SK-N-SH (cell line): ENCODE results near the gene IGFL4. TPM values are rescaled to one million over a fixed set of nuclear protein-coding genes. Genes with fewer than 3 reads are reported as not detected.

ENCODE experiments used
- CTCF ChIA-PET: fragments of 300-600, 350-600 bp; formaldehyde crosslinking; extraction: SDS; loops from one replicate; lab custom pipeline; 2021; lab: Yijun Ruan, JAX
- POLR2A ChIA-PET: fragments of 350-600 bp; sonication (Branson Sonifier 250); formaldehyde crosslinking; extraction: SDS; loops from one replicate; lab custom pipeline; 2020; ENCODE audit warnings: antibody characterized with exemption, inconsistent platforms; lab: Yijun Ruan, JAX
- DNase-seq: peaks from one replicate; pipeline ENCODE4 v3.0.0; 2012
- H2AFZ ChIP-seq: fragments of 200-600 bp; sonication (generic); 2 replicates; pipeline ENCODE4 v1.8.1; 2016; ENCODE audit warnings: antibody characterized with exemption, mild to moderate bottlenecking, low read depth
- H3F3A ChIP-seq: fragments of 200-600 bp; sonication (generic); replicated peaks from 2 replicates; pipeline ENCODE3; 2016; ENCODE audit warnings: antibody characterized with exemption, mild to moderate bottlenecking; ENCODE audit not compliant: insufficient read depth
- H3K27ac ChIP-seq, 2 experiments: fragments of 200-500 bp in 1 of 2; fragments of 200-600 bp in 1 of 2; sonication (Bioruptor generic) in 1 of 2; sonication (generic), shearing (Covaris generic) in 1 of 2; 2 replicates each; pipeline versions ENCODE4 v1.5.1 to v1.6.1; 2014 to 2016; ENCODE audit warnings: low read depth in 2 of 2, inconsistent platforms in 1 of 2, low read length in 1 of 2, mild to moderate bottlenecking in 1 of 2, mixed read lengths in 1 of 2
- H3K27me3 ChIP-seq: fragments of 200-600 bp; sonication (generic), shearing (Covaris generic); 2 replicates; pipeline ENCODE4 v1.6.1; 2016; ENCODE audit warnings: mixed run types; ENCODE audit not compliant: insufficient read depth
- H3K36me3 ChIP-seq, 2 experiments: fragments of 200-500 bp in 1 of 2; fragments of 200-600 bp in 1 of 2; sonication (Bioruptor generic) in 1 of 2; sonication (generic) in 1 of 2; replicated peaks in 1 of 2; 2 replicates each; pipeline versions ENCODE3 to v1.5.1; 2014 to 2016; ENCODE audit warnings: low read length in 1 of 2, mild to moderate bottlenecking in 1 of 2; ENCODE audit not compliant: insufficient read depth in 2 of 2, control insufficient read depth in 1 of 2
- H3K4me1 ChIP-seq, 2 experiments: fragments of 200-500 bp in 1 of 2; fragments of 200-600 bp in 1 of 2; sonication (Bioruptor generic) in 1 of 2; sonication (generic), shearing (Covaris generic) in 1 of 2; 2 replicates each; pipeline versions ENCODE4 v1.5.1 to v1.6.1; 2014 to 2016; ENCODE audit warnings: low read depth in 1 of 2, low read length in 1 of 2, mixed run types in 1 of 2; ENCODE audit not compliant: insufficient read depth in 2 of 2, control insufficient read depth in 1 of 2
- H3K4me2 ChIP-seq: fragments of 200-600 bp; sonication (generic), shearing (Covaris generic); 2 replicates; pipeline ENCODE4 v1.6.1; 2017; ENCODE audit warnings: mixed run types
- H3K4me3 ChIP-seq, 2 experiments: fragments of 200-500 bp in 1 of 2; fragments of 200-600 bp in 1 of 2; sonication (Bioruptor generic) in 1 of 2; sonication (generic), shearing (Covaris generic) in 1 of 2; 2 replicates each; pipeline versions ENCODE4 v1.5.1 to v1.8.1; 2014 to 2016; ENCODE audit warnings: low read depth in 2 of 2, inconsistent platforms in 1 of 2, low read length in 1 of 2, mild to moderate bottlenecking in 1 of 2, mixed read lengths in 1 of 2, moderate library complexity in 1 of 2
- H3K79me2 ChIP-seq: fragments of 200-600 bp; sonication (generic); 2 replicates; pipeline ENCODE4 v1.8.1; 2017; ENCODE audit warnings: mild to moderate bottlenecking; ENCODE audit not compliant: insufficient read depth
- H3K9ac ChIP-seq: fragments of 200-600 bp; sonication (generic); 2 replicates; pipeline ENCODE4 v1.6.1; 2017; ENCODE audit warnings: mixed run types
- H3K9me2 ChIP-seq: fragments of 200-600 bp; sonication (generic); 2 replicates; pipeline ENCODE4 v1.6.1; 2017; ENCODE audit warnings: mixed run types
- H3K9me3 ChIP-seq: fragments of 200-600 bp; sonication (generic); 2 replicates; pipeline ENCODE4 v1.6.1; 2017; ENCODE audit warnings: mixed run types, mild to moderate bottlenecking, moderate library complexity
- H4K20me1 ChIP-seq: fragments of 200-600 bp; sonication (generic); 2 replicates; pipeline ENCODE4 v1.6.1; 2017; ENCODE audit warnings: mild to moderate bottlenecking, mixed run types; ENCODE audit not compliant: insufficient read depth
- CTCF ChIP-seq: fragments of 200-600 bp; sonication (generic); IDR thresholded peaks from 2 replicates; pipeline ENCODE4 v1.6.1; 2017; ENCODE audit warnings: antibody characterized with exemption, mild to moderate bottlenecking, moderate library complexity
- ELF1 ChIP-seq: IDR thresholded peaks from 2 replicates; pipeline ENCODE4 v1.4.0; 2012
- IRF3 ChIP-seq: fragments of 150-350 bp; IDR thresholded peaks from 2 replicates; pipeline ENCODE4 v1.6.1; 2016; ENCODE audit warnings: mild to moderate bottlenecking, low read depth, low read length
- MAX ChIP-seq: IDR thresholded peaks from 2 replicates; pipeline ENCODE4 v1.4.0; 2012; ENCODE audit warnings: low read depth
- MEF2A ChIP-seq: IDR thresholded peaks from 2 replicates; pipeline ENCODE4 v1.4.0; 2012; ENCODE audit warnings: low read depth, borderline replicate concordance
- MXI1 ChIP-seq: IDR thresholded peaks from 2 replicates; pipeline ENCODE4 v1.6.1; 2012; ENCODE audit warnings: mild to moderate bottlenecking, low read depth, low read length, improper control_type of control experiment
- PBX3 ChIP-seq: IDR thresholded peaks from 2 replicates; pipeline ENCODE4; 2012
- POLR2AphosphoS5 ChIP-seq: IDR thresholded peaks from 2 replicates; pipeline ENCODE4 v1.6.1; 2012; ENCODE audit warnings: low read depth, low read length
- RCOR1 ChIP-seq: fragments of 150-350 bp; IDR thresholded peaks from 2 replicates; pipeline ENCODE4 v1.6.1; 2017; ENCODE audit warnings: antibody characterized with exemption, low read length
- REST ChIP-seq: IDR thresholded peaks from 2 replicates; pipeline ENCODE4 v1.6.1; 2012; ENCODE audit warnings: mild to moderate bottlenecking, low read depth, low read length, moderate library complexity
- RFX5 ChIP-seq: IDR thresholded peaks from 2 replicates; pipeline ENCODE4 v1.6.1; 2012; ENCODE audit warnings: mild to moderate bottlenecking, improper control_type of control experiment, low read length
- RXRA ChIP-seq: IDR thresholded peaks from 2 replicates; pipeline ENCODE4 v1.4.0; 2012; ENCODE audit warnings: low read depth, mild to moderate bottlenecking, borderline replicate concordance
- SIN3A ChIP-seq: IDR thresholded peaks from 2 replicates; pipeline ENCODE4 v1.6.1; 2012; ENCODE audit warnings: low read depth, mild to moderate bottlenecking, low read length, moderate library complexity, borderline replicate concordance
- SMC3 ChIP-seq: IDR thresholded peaks from 2 replicates; pipeline ENCODE4 v1.6.1; 2012; ENCODE audit warnings: low read depth, low read length, improper control_type of control experiment
- TAF1 ChIP-seq: IDR thresholded peaks from 2 replicates; pipeline ENCODE4 v1.6.1; 2012; ENCODE audit warnings: low read depth, mild to moderate bottlenecking, low read length, moderate library complexity, borderline replicate concordance
- TCF12 ChIP-seq: IDR thresholded peaks from 2 replicates; pipeline ENCODE4 v1.4.0; 2012
- TEAD4 ChIP-seq: IDR thresholded peaks from 2 replicates; pipeline ENCODE4 v1.4.0; 2012; ENCODE audit warnings: mild to moderate bottlenecking, borderline replicate concordance; ENCODE audit not compliant: insufficient read depth
- YY1 ChIP-seq: IDR thresholded peaks from 2 replicates; pipeline ENCODE4 v1.4.0; 2012; ENCODE audit warnings: low read depth, mild to moderate bottlenecking
- ZBTB33 ChIP-seq: IDR thresholded peaks from 2 replicates; pipeline ENCODE4 v1.4.0; 2012; ENCODE audit warnings: low read depth, borderline replicate concordance
- WGBS: methylation state at CpG from one replicate; pipeline ENCODE4 v1.1.6; 2017; ENCODE audit warnings: low lambda C conversion rate; 5-methylcytosine and 5-hydroxymethylcytosine counted together
- polyA plus RNA-seq, 3 experiments: library from polyadenylated mRNA; depleted of rRNA; stranded (reverse); fragments of >200 nt; gene quantifications; 2 replicates each; pipeline ENCODE4 v1.2.3, GENCODE V29; 2012

IGFL4 gene
- polyA plus RNA-seq, 1 of the 3 experiments (the other 2 are of a cell fraction) = not detected

- Histone ChIP-seq H3K4me3 (no peak overlapping the region), H3K9me2 (no peaks in the 10 kb centered on the region), H3K4me1 (no peaks in the 10 kb centered on the region), H2AFZ (no peak overlapping the region), H3K27me3 (no peaks in the 10 kb centered on the region), H3K79me2 (no peaks in the 10 kb centered on the region), H3K9ac (no peak overlapping the region), H4K20me1 (peaks cover 4% of the 10 kb centered on the region; the same call in 1 of the 2 replicates), H3K4me2 (no peak overlapping the region), H3K9me3 (no peaks in the 10 kb centered on the region), H3K36me3 (no peaks in the 10 kb centered on the region), H3K27ac (no peak overlapping the region), H3F3A (peaks cover 4% of the 10 kb centered on the region)
- TF ChIP-seq RXRA (no peak), IRF3 (no peak), MXI1 (no peak), POLR2AphosphoS5 (no peak), ELF1 (no peak), RFX5 (no peak), MAX (no peak), TEAD4 (no peak), RCOR1 (no peak), CTCF (no peak), TAF1 (no peak), TCF12 (no peak), SIN3A (no peak), PBX3 (no peak), MEF2A (no peak), REST (no peak), ZBTB33 (no peak), YY1 (no peak), SMC3 (no peak)
- DNase-seq = no peak
- ChIA-PET POLR2A (no interaction called here), CTCF (interaction anchor here (1.0 to 5.7 kb wide), 9 partner anchors 10 to 239 kb away, joined by 3 to 109 read pairs (median 7); no protein-coding TSS in a partner anchor)
- WGBS = 64% methylated on average over 3 of the region's 3 CpGs
Observed at GRCh38 chr19:46025835-46026234, 15.0 kb downstream of the IGFL4 start.
